D341Med (cell line): ENCODE data around the gene TXNDC11.

Experiments
- DNase-seq: peaks from one replicate; pipeline ENCODE4 v3.0.0; 2012; ENCODE audit warnings: low spot score

TXNDC11 gene

DNA sequence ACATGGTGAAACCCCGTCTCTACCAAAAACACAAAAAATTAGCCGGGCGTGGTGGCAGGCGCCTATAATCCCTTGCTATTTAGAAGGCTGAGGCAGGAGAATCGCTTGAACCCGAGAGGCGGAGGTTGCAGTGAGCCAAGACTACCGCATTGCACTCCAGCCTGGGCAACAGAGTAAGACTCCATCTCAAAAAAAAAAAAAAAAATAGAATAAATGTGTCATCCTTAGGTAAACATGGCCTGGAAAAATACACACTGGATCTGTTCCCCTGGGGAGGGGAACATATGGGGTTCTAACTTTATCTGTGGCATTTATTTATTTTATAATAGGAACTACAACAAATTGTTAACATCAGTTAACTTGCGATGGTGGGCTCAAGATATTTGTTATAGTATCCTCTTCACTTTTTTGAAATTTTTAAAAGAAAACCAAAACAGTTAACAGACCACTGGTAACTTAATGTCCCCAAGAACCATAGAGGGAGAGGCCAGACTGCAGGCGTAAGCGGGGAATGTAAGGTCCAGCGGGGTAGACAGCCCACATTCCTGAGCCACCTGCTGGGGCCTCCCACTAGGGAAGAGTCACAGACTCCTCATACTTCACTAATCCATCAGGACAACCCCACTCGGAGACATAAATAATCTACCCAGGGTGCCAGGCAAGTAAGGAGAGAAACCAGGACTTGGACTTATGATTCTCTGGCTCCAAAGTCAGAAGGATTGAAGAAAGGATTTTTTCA lies 12.5 kb upstream of the TXNDC11 start:
- DNase-seq: no peak

- DNase-seq: no peak
Observed at GRCh38 chr16:11752856-11753255, 10.2 kb upstream of the TXNDC11 start.

GRCh38 chr16:11750056-11750455 lies 7.4 kb upstream of the TXNDC11 start:
- DNase-seq: no peak

GRCh38 chr16:11748404-11749254 lies 6.0 kb upstream of the TXNDC11 start:
- no peak for DNase-seq

DNA sequence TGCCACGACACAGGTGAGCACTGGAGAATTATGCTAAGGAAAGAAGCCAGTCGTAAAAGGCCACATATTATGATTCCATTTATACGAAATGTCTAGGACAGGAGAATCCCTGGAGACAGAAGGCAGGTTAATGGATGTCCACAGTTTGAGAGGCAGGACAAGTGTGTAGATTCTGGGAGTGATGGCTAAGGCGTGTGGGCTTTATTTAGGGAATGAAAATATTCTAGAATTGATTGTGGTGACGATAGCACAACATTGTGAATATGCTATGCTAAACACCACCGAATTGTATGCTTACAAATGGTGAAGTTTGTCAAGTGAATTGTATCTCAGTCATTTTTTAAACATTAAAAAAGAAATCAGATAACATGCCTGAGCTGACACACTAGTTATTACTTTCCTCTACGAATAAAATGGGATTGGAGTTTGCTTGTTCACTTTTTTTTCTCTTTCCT lies 5.3 kb upstream of the TXNDC11 start:
- no peak for DNase-seq

DNA sequence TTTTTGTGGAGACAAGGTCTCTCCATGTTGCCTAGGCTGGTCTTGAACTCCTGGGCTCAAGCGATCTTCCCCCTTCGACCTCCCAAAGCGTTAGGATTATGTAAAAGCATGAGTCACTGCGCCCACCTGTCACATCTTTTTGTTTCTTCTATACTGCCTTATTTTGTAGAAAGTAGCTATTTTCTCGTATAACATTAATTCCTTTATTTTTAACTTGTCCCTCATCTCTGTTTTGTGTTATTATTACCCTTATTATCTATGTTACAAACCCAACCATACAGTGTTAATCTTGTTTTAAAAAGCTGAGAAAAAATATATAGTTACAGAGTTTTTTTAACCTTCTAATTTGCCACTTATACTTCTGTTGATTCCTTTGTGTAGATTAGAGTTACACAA lies 1.4 kb upstream of the TXNDC11 start:
- DNase-seq: no peak

GRCh38 chr16:11743308-11744074 lies 834 bp upstream of the TXNDC11 start:
- DNase-seq: no peak

GRCh38 chr16:11742093-11742535 lies 543 bp downstream of the TXNDC11 start:
- DNase-seq: no peak

- no peak for DNase-seq
Observed at GRCh38 chr16:11740567-11740966, 2.1 kb downstream of the TXNDC11 start.

- DNase-seq: no peak
Observed at GRCh38 chr16:11738742-11739544, 3.7 kb downstream of the TXNDC11 start.

DNA sequence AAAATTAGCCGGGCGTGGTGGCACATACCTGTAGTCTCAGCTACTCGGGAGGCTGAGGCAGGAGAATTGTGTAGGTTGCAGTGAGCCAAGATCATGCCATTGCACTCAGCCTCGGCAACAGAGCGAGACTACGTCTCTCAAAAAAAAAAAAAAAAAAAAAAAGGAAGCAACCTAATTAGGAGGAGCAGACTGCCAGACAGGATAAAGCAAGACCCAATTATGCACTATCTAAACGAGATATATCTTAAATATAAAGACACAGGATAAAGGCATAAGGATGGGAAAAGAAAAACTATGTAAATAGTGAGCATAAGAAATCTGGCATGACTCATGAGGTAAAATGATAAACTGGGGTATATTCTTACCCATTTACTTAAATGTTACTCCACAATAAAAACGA lies 4.9 kb downstream of the TXNDC11 start:
- DNase-seq: no peak

- DNase-seq: no peak
Observed at GRCh38 chr16:11736903-11737302, 5.8 kb downstream of the TXNDC11 start.

DNA sequence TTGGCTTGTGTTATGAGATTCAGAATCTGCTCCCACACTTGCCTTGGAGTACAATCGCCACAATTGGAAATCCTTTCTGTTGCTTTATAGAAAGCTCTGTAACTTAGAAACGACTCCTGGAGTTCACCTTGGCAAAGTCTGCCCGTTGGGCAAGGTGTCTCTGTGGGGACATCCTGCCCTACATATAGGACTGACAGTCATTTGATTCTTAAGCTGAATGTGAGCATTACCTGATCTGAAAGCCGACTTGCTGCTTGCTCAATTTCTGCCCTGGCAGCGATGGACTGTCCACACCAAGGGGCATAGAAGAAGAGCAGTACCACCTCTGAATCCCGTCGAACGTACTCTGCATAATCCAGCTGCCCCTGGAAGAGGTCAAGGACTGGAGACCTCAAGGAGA lies 6.9 kb downstream of the TXNDC11 start:
- DNase-seq: no peak

- no peak for DNase-seq
Observed at GRCh38 chr16:11734653-11735043, 8.0 kb downstream of the TXNDC11 start.

DNA sequence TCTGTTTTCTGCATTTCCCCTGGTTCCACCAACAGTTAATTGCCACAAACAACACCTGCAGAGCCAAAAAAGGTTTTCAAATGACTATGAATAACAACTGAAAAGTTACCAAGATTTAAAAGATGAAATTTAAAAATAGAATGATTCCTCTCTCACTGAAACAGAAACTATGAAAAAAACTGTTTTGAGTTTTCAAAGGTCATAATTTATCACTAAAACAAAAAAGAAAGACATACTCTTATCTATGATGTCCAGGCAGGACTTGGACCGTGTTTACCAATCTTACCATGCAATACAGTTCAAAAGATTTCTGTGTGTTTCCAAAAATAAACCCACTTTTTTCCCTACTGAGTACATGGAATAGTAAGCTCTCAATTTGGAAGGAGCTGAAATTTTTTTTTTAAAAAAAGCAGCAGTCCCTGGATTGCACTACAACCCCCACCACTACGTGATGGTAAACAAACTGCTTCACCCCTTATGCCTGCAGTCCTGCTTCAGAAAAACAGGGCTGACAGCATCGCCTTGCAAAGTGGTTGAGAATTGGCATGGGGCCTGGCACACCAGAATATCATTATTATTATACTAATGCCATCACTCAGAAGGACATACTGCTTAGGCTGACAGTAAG lies 8.5 kb downstream of the TXNDC11 start:
- no peak for DNase-seq

GRCh38 chr16:11731222-11731621 lies 11.4 kb downstream of the TXNDC11 start:
- DNase-seq: no peak

DNA sequence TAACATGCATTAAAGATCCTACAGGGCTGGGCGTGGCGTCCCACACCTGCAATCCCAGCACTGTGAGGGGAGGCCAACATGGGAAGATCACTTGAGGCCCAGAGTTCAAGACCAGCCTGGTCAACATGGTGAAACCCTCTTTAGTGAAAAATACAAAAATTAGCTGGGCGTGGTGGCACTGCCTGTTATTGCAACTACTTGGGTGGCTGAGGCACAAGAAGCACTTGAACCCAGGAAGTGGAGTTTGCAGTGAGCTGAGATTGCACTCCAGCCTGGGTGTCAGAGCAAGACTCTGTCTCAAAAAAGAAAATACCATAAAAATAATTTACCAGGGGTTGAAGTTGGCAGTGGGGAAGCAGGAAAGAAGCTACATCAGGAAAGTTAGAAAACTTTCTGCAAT lies 12.9 kb downstream of the TXNDC11 start:
- DNase-seq: no peak

GRCh38 chr16:11727796-11728543 lies 14.7 kb downstream of the TXNDC11 start:
- no peak for DNase-seq

- DNase-seq: no peak
Observed at GRCh38 chr16:11726008-11726407, 16.6 kb downstream of the TXNDC11 start.

DNA sequence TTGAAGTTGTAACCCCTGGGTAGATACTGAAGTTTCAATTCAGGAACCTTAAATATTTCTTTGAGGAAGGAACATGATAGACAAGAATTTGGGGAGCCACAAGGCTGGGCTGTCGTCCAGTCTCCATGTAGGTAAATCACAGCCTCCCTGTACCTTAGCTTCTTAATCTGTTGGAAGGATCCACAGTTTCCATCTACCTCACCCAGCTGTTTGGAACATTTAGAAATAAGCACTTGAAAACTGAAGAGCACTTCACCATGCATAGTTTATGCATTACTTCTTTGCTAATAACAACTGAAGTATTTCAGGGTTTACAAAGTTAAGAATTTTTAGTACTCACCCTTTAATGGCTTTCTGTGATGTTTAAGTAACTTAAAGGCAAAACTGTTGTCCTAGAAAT lies 17.2 kb downstream of the TXNDC11 start:
- DNase-seq: no peak

- DNase-seq: no peak
Observed at GRCh38 chr16:11722468-11722808, 20.2 kb downstream of the TXNDC11 start.
